OCI-LY3 (cell line): ENCODE measurements around the gene GRAMD4.

Experiments used
- H2AFZ ChIP-seq: fragments of 200-600, 300-600 bp; shearing (Covaris generic); 2 replicates; pipeline ENCODE4 v1.6.0; 2014; ENCODE audit warnings: antibody characterized with exemption, low read depth, low read length
- H3K27ac ChIP-seq: fragments of 200-600, 300-600 bp; sonication (generic); 2 replicates; pipeline ENCODE4 v1.5.1; 2014; ENCODE audit warnings: mild to moderate bottlenecking, low read length, moderate library complexity, mixed read lengths
- H3K27me3 ChIP-seq: fragments of 200-600, 300-600 bp; sonication (generic); 2 replicates; pipeline ENCODE4 v1.6.1; 2014; ENCODE audit warnings: low read depth, low read length, mixed read lengths
- H3K36me3 ChIP-seq: fragments of 200-600, 300-600 bp; sonication (generic); replicated peaks from 2 replicates; pipeline ENCODE3; 2014; ENCODE audit warnings: low read depth, low read length, mixed read lengths
- H3K4me1 ChIP-seq: fragments of 300-600, 200-600 bp; sonication (generic); 2 replicates; pipeline ENCODE4 v1.6.1; 2014; ENCODE audit warnings: low read length, mixed read lengths
- H3K4me2 ChIP-seq: fragments of 200-600, 300-600 bp; sonication (generic); 2 replicates; pipeline ENCODE4 v1.6.1; 2014; ENCODE audit warnings: low read length, mixed read lengths
- H3K4me3 ChIP-seq: fragments of 300-600, 200-600 bp; sonication (generic); 2 replicates; pipeline ENCODE4 v1.5.1; 2014; ENCODE audit warnings: antibody characterized with exemption, mild to moderate bottlenecking, low read length, moderate library complexity
- H3K79me2 ChIP-seq: fragments of 300-600, 200-600 bp; shearing (Covaris generic); 2 replicates; pipeline ENCODE4 v1.6.1; 2014; ENCODE audit warnings: mild to moderate bottlenecking, low read length, mixed read lengths
- H3K9ac ChIP-seq: fragments of 300-600, 200-600 bp; shearing (Covaris generic); 2 replicates; pipeline ENCODE4 v1.6.0; 2014; ENCODE audit warnings: mild to moderate bottlenecking, low read length, moderate library complexity
- H3K9me3 ChIP-seq: fragments of 200-600, 300-600 bp; shearing (Covaris generic); 2 replicates; pipeline ENCODE4 v1.6.1; 2014; ENCODE audit warnings: low read length, mixed read lengths; ENCODE audit not compliant: insufficient read depth
- H4K20me1 ChIP-seq: fragments of 200-600, 300-600 bp; sonication (generic); 2 replicates; pipeline ENCODE4 v1.6.1; 2016; ENCODE audit warnings: low read length, mixed read lengths; ENCODE audit not compliant: insufficient read depth
- EZH2phosphoT487 ChIP-seq: fragments of 200-600 bp; shearing (Covaris generic); IDR thresholded peaks from 2 replicates; pipeline ENCODE4 v1.6.1; 2018; ENCODE audit warnings: antibody characterized with exemption, mixed run types, low read depth
- TF ChIP-seq, protein P1 (sequence below): fragments of 200-600, 300-600 bp; sonication (generic); IDR thresholded peaks from 2 replicates; pipeline ENCODE4 v1.5.1; 2014; ENCODE audit warnings: antibody characterized with exemption, low read length, low read depth

The GRAMD4 gene

DNA sequence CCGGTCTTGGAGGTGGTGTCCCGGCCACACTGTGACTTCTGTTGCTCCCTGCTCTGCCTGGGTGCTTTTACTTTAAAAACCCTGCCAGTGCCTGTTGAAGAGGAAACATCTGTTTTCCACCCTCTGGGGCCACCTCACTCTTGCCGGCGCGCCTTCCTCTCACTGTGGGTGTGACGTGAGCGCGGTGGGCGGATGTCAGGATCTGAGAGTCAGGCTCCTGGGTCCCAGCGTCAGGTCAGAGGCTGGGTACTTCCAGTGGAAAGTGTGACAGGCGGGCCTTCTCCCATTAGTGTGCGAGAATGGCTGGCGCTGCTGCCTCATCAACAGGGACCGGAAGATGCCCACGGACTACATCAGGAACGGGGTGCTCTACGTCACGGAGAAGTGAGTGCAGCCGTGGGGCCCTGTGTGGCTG is 54.2 kb downstream of the GRAMD4 start:
- peaks cover 33% of the 10 kb centered on the region for H3K36me3 ChIP-seq
- no peaks in the 10 kb centered on the region for H3K4me1 ChIP-seq
- no peak overlapping the region for H3K4me3 ChIP-seq
- H2AFZ ChIP-seq = no peak overlapping the region
- no peaks in the 10 kb centered on the region for H3K9me3 ChIP-seq
- H3K27ac ChIP-seq = no peak overlapping the region
- peaks cover 7% of the 10 kb centered on the region for H4K20me1 ChIP-seq
- no peaks in the 10 kb centered on the region for H3K27me3 ChIP-seq
- no peak overlapping the region for H3K4me2 ChIP-seq
- no peak for TF ChIP-seq EZH2phosphoT487
- TF ChIP-seq, protein P1, sequence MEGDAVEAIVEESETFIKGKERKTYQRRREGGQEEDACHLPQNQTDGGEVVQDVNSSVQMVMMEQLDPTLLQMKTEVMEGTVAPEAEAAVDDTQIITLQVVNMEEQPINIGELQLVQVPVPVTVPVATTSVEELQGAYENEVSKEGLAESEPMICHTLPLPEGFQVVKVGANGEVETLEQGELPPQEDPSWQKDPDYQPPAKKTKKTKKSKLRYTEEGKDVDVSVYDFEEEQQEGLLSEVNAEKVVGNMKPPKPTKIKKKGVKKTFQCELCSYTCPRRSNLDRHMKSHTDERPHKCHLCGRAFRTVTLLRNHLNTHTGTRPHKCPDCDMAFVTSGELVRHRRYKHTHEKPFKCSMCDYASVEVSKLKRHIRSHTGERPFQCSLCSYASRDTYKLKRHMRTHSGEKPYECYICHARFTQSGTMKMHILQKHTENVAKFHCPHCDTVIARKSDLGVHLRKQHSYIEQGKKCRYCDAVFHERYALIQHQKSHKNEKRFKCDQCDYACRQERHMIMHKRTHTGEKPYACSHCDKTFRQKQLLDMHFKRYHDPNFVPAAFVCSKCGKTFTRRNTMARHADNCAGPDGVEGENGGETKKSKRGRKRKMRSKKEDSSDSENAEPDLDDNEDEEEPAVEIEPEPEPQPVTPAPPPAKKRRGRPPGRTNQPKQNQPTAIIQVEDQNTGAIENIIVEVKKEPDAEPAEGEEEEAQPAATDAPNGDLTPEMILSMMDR = no peak
- no peak overlapping the region for H3K9ac ChIP-seq
- no peaks in the 10 kb centered on the region for H3K79me2 ChIP-seq

DNA sequence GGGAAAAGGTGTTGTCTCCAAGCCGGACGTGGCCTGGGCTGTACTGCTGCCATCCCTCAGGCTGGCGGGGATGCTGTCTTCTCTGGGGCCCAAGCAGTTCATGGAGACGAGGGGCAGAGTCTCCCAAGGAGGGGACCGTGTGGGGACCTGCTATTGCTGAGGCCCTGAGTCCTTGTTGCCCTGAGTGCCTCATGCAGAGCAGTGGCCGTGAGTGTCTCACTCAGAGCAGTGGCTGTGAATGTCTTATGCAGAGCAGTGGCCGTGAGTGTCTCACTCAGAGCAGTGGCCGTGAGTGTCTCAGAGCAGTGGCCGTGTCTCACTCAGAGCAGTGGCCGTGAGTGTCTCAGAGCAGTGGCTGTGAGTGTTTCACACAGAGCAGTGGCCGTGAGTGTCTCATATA is 54.7 kb downstream of the GRAMD4 start:
- Histone ChIP-seq H3K9me3 (no peaks in the 10 kb centered on the region), H2AFZ (no peak overlapping the region), H4K20me1 (peaks cover 7% of the 10 kb centered on the region), H3K79me2 (no peaks in the 10 kb centered on the region), H3K4me2 (no peak overlapping the region), H3K4me3 (no peak overlapping the region), H3K27me3 (no peaks in the 10 kb centered on the region), H3K9ac (no peak overlapping the region), H3K36me3 (peaks cover 33% of the 10 kb centered on the region), H3K4me1 (no peaks in the 10 kb centered on the region), H3K27ac (no peak overlapping the region)
- no peak for TF ChIP-seq EZH2phosphoT487

DNA sequence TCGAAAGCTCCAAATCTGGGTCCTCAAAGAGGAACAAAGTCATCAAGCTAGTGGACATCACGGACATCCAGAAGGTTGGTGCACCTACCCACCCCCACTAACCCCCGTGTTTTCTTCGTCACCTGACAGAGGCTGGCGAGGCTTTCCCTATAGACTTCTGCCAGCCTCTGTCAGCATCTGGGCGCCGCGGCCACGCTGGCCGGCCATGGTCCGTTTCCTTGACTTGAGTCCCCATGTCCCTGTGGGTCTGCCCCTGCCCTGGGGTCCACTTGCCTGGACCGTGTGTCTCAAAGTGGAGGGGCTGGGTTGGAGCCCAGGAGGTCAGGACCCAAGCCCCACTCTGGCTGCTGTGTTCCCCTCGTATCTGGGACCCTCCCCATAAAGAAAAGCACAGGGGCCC is 55.3 kb downstream of the GRAMD4 start:
- H3K4me2 ChIP-seq = no peak overlapping the region
- peaks cover 30% of the 10 kb centered on the region for H3K36me3 ChIP-seq
- H3K4me1 ChIP-seq = no peaks in the 10 kb centered on the region

DNA sequence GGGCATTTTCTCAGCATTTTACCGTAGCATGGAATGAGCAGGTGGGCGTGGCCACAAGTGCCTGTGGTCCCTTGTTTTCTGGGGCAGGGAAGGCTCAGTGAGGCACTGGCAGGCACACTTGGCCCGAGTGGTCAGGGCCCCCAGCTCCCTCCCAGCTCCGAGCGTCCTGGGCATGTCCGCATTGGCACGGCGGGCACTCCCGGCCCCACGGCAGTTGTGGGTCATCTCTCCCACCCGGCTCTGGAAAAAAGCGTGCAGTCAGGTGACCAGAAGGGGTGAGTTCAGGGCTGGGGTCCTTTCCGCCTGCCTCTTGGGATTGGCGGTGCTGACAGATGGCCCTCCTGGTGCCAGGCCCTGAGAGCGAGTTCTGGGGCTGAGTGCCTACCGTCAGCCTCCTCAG is 55.8 kb downstream of the GRAMD4 start:
- H3K27me3 ChIP-seq = no peaks in the 10 kb centered on the region
- no peak overlapping the region for H3K9ac ChIP-seq
- H3K79me2 ChIP-seq = no peaks in the 10 kb centered on the region
- H3K4me3 ChIP-seq = no peak overlapping the region
- no peak overlapping the region for H3K4me2 ChIP-seq
- H3K36me3 ChIP-seq = peaks cover 30% of the 10 kb centered on the region
- no peaks in the 10 kb centered on the region for H3K9me3 ChIP-seq
- H4K20me1 ChIP-seq = peaks cover 7% of the 10 kb centered on the region
- H3K27ac ChIP-seq = no peak overlapping the region
- H3K4me1 ChIP-seq = peaks cover 1% of the 10 kb centered on the region
- TF ChIP-seq, protein P1 = no peak
- no peak for TF ChIP-seq EZH2phosphoT487
- H2AFZ ChIP-seq = no peak overlapping the region

More for the DNA sequence above, 55.3 kb downstream of the GRAMD4 start:
- no peak overlapping the region for H2AFZ ChIP-seq
- no peak overlapping the region for H3K27ac ChIP-seq
- TF ChIP-seq, protein P1 = no peak
- no peak for TF ChIP-seq EZH2phosphoT487
- no peaks in the 10 kb centered on the region for H3K9me3 ChIP-seq
- no peak overlapping the region for H3K4me3 ChIP-seq
- no peaks in the 10 kb centered on the region for H3K79me2 ChIP-seq
- H3K27me3 ChIP-seq = no peaks in the 10 kb centered on the region
- no peak overlapping the region for H3K9ac ChIP-seq
- H4K20me1 ChIP-seq = peaks cover 7% of the 10 kb centered on the region

DNA sequence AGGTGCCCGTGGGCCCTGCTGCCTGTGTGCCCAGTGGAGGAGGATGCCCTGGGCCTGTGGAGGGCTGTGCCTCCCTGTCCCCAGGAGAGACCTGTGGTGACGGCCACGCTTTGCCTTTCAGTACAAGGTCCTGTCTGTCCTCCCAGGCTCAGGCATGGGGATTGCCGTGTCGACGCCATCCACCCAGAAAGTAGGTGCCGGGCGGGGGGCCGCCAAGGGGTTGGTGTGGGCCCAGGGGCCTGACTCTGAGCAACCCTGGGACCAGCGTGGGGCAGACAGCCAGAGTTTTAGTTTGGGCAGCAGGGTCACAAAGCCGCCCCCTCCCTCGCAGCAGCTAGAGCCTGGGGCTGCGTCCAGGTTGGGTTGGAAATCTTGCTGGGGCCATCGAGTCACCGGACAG is 56.3 kb downstream of the GRAMD4 start:
- H3K36me3 ChIP-seq = peaks cover 30% of the 10 kb centered on the region
- H3K4me3 ChIP-seq = no peak overlapping the region
- H3K4me2 ChIP-seq = no peak overlapping the region
- H3K4me1 ChIP-seq = peaks cover 7% of the 10 kb centered on the region
- H3K27me3 ChIP-seq = no peaks in the 10 kb centered on the region
- H3K27ac ChIP-seq = no peak overlapping the region
- no peaks in the 10 kb centered on the region for H3K9me3 ChIP-seq
- H4K20me1 ChIP-seq = peaks cover 7% of the 10 kb centered on the region
- no peak overlapping the region for H2AFZ ChIP-seq
- no peak for TF ChIP-seq EZH2phosphoT487
- TF ChIP-seq, protein P1 = no peak
- no peaks in the 10 kb centered on the region for H3K79me2 ChIP-seq
- H3K9ac ChIP-seq = no peak overlapping the region
